Measurements from ENCODE around the gene HASPIN. TPM values are rescaled to one million over a fixed set of nuclear protein-coding genes. Genes with fewer than 3 reads are reported as not detected.
"Not testable (repeated sequence)": the region's sequence is repeated elsewhere in the genome, so short reads cannot be mapped to it uniquely, and the experiment has no call there.

Gene HASPIN
- total and polyA plus RNA-seq, 4 donors: 0.24 to 1.1 (median 0.51) TPM

DNA sequence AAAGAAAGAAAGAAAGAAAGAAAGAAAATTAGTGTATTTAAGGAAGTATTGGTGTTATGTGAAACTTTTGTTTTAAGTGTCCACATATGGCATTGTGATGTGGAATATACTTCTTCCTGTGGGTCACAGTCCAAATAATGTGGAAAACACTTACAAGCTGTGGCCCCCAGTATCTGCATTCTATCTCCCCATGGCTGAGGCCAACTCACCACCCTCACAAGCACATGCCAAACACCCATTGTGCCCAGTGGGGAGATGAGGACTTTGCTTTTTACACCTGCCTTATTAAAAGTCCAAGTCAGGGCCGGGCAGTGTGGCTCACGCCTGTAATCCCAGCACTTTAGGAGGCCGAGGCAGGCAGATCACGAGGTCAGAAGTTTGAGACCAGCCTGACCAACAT lies 23.8 kb upstream of the HASPIN start:
- Histone ChIP-seq H3K9ac (ENCODE audit: insufficient read depth in 1 of 2, low read length in 2 of 2) (no peak overlapping the region), H3K27me3 (ENCODE audit: control insufficient read depth in 3 of 3, insufficient read depth in 3 of 3, low read length in 2 of 3) (peaks cover 0 to 40% (median 22%) of the 10 kb centered on the region in 3 donors), H3K9me3 (ENCODE audit: control insufficient read depth in 4 of 4, insufficient read depth in 3 of 4, low read length in 3 of 4) (peaks cover 0 to 12% (median 3%) of the 10 kb centered on the region in 4 donors), H3K36me3 (ENCODE audit: control insufficient read depth in 4 of 4, insufficient read depth in 4 of 4, low read length in 4 of 4) (no peaks in the 10 kb centered on the region), H3K4me3 (no peak overlapping the region), H3K4me1 (ENCODE audit: control insufficient read depth in 5 of 5, insufficient read depth in 5 of 5, low read length in 5 of 5) (peaks cover 0 to 7% (median 0%) of the 10 kb centered on the region in 5 donors), H3K27ac (ENCODE audit: low read depth in 1 of 2, low read length in 1 of 2) (no peak overlapping the region)
- 92 to 94% methylated on average over 4 of the region's 4 CpGs for whole genome bisulfite sequencing, 2 donors
- TF ChIP-seq, protein P1, sequence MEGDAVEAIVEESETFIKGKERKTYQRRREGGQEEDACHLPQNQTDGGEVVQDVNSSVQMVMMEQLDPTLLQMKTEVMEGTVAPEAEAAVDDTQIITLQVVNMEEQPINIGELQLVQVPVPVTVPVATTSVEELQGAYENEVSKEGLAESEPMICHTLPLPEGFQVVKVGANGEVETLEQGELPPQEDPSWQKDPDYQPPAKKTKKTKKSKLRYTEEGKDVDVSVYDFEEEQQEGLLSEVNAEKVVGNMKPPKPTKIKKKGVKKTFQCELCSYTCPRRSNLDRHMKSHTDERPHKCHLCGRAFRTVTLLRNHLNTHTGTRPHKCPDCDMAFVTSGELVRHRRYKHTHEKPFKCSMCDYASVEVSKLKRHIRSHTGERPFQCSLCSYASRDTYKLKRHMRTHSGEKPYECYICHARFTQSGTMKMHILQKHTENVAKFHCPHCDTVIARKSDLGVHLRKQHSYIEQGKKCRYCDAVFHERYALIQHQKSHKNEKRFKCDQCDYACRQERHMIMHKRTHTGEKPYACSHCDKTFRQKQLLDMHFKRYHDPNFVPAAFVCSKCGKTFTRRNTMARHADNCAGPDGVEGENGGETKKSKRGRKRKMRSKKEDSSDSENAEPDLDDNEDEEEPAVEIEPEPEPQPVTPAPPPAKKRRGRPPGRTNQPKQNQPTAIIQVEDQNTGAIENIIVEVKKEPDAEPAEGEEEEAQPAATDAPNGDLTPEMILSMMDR (IDR thresholded peaks at IDR 0.05; ENCODE audit: control extremely low read depth, extremely low read depth): no peak
- DNase-seq (no peak), ATAC-seq (ENCODE audit: insufficient read depth, low FRiP score) (no peak)

DNA sequence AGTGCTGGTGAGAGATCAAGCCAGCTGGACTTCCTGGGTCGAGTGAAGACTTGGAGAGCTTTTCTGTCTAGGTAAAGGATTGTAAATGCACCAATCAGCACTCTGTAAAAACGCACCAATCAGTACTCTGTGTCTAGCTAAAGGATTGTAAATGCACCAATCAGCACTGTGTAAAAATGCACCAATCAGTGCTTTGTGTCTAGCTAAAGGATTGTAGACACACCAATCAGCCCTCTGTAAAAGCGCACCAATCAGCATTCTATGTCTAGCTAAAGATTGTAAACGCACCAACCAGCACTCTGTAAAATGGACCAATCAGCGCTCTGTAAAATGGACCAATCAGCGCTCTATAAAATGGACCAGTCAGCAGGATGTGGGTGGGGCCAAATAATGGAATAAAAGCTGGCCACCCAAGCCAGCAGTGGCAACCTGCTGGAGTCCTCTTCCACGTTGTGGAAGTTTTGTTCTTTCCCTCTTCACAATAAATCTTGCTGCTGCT lies 21.6 kb upstream of the HASPIN start:
- not testable (repeated sequence) for ATAC-seq (ENCODE audit: insufficient read depth, low FRiP score); H3K36me3 ChIP-seq (ENCODE audit: control insufficient read depth in 4 of 4, insufficient read depth in 4 of 4, low read length in 4 of 4); H3K27ac ChIP-seq (ENCODE audit: low read depth in 1 of 2, low read length in 1 of 2); H3K4me3 ChIP-seq; DNase-seq; H3K4me1 ChIP-seq (ENCODE audit: control insufficient read depth in 5 of 5, insufficient read depth in 5 of 5, low read length in 5 of 5); H3K9ac ChIP-seq (ENCODE audit: insufficient read depth in 1 of 2, low read length in 2 of 2)
- H3K9me3 ChIP-seq (ENCODE audit: control insufficient read depth in 4 of 4, insufficient read depth in 3 of 4, low read length in 3 of 4): peaks cover 0 to 12% (median 3%) of the 10 kb centered on the region in 4 donors
- H3K27me3 ChIP-seq (ENCODE audit: control insufficient read depth in 3 of 3, insufficient read depth in 3 of 3, low read length in 2 of 3): peaks cover 0 to 21% (median 10%) of the 10 kb centered on the region in 3 donors
- whole genome bisulfite sequencing, 2 donors: 87 to 95% methylated on average over 7 of the region's 7 CpGs

DNA sequence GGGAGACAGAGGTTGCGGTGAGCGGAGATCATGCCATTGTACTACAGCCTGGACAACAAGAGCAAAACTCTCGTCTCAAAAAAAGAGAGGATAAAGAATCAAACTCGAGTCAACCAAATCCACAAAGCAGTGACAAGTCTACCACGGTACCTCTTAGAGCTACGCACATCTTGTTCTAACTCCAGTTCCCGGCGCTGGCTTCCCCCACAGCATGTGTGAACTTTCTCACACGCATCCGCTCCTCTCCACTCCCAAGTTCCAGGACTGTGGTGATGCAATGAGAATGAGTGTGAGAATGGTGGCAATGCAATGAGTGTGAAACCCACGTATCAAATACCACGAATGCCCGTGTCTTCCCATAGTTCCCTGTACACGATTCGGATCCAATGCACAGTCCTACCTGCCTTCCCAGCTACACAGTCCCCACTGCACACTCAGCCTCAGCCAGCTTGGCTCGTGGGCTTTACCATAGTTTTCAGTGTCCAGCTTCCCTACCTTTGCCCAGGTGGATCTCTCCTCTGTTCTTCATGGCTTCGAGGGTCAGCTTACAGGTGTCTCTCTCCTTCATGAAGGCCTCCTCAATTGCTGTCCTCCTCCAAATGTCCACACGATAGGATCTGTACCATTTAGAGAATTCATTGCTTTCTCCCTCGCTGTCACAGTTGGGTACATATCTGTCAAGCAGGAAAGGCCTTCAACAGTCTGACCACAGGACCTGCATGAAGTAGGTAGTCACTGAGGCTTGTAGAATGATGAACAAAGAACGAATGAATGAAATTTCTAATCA lies 18.6 kb upstream of the HASPIN start:
- WGBS, 2 donors: 85 to 93% methylated on average over 20 of the region's 20 CpGs
- no peak for DNase-seq
- no peak for ATAC-seq (ENCODE audit: insufficient read depth, low FRiP score)
- no peak overlapping the region for H3K9ac ChIP-seq (ENCODE audit: insufficient read depth in 1 of 2, low read length in 2 of 2)
- no peak overlapping the region for H3K4me3 ChIP-seq
- H3K4me1 ChIP-seq (ENCODE audit: control insufficient read depth in 5 of 5, insufficient read depth in 5 of 5, low read length in 5 of 5): peaks cover 0 to 7% (median 3%) of the 10 kb centered on the region in 5 donors
- H3K36me3 ChIP-seq (ENCODE audit: control insufficient read depth in 4 of 4, insufficient read depth in 4 of 4, low read length in 4 of 4): no peaks in the 10 kb centered on the region
- H3K27ac ChIP-seq (ENCODE audit: low read depth in 1 of 2, low read length in 1 of 2): no peak overlapping the region
- H3K9me3 ChIP-seq (ENCODE audit: control insufficient read depth in 4 of 4, insufficient read depth in 3 of 4, low read length in 3 of 4): peaks cover 0 to 2% (median 0%) of the 10 kb centered on the region in 4 donors
- H3K27me3 ChIP-seq (ENCODE audit: control insufficient read depth in 3 of 3, insufficient read depth in 3 of 3, low read length in 2 of 3): no peaks in the 10 kb centered on the region
- TF ChIP-seq, protein P1 (IDR thresholded peaks at IDR 0.05; ENCODE audit: control extremely low read depth, extremely low read depth): no peak

DNA sequence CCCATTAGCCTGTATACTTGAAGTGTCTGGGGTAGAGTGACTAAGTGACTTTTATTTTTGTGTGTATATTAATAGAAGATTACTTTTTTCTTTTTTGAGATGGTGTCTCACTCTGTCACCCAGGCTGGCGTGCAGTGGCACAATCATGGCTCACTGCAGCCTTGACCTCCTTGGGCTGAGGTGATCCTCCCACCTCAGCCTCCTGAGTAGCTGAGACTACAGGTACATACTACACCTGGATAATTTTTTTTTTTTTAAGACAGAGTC lies 18.1 kb upstream of the HASPIN start:
- H3K4me1 ChIP-seq (ENCODE audit: control insufficient read depth in 5 of 5, insufficient read depth in 5 of 5, low read length in 5 of 5); H3K9ac ChIP-seq (ENCODE audit: insufficient read depth in 1 of 2, low read length in 2 of 2); H3K9me3 ChIP-seq (ENCODE audit: control insufficient read depth in 4 of 4, insufficient read depth in 3 of 4, low read length in 3 of 4); H3K4me3 ChIP-seq; DNase-seq; H3K27ac ChIP-seq (ENCODE audit: low read depth in 1 of 2, low read length in 1 of 2); ATAC-seq (ENCODE audit: insufficient read depth, low FRiP score); H3K27me3 ChIP-seq (ENCODE audit: control insufficient read depth in 3 of 3, insufficient read depth in 3 of 3, low read length in 2 of 3); H3K36me3 ChIP-seq (ENCODE audit: control insufficient read depth in 4 of 4, insufficient read depth in 4 of 4, low read length in 4 of 4): not testable (repeated sequence)
- 91 to 100% methylated on average over 1 of the region's 1 CpG for WGBS, 2 donors

Data from lung (tissue), 12 donors.